Duodenal mucosa (tissue), 2 donors: ENCODE data around the gene CAMTA1.

Experiments used
- H3K27ac ChIP-seq: one replicate; pipeline ENCODE4 v1.7.0; 2013; ENCODE audit warnings: low read depth, low read length
- H3K27me3 ChIP-seq, 2 donors: one replicate each; pipeline ENCODE4 v1.7.0; 2013; ENCODE audit warnings: low read length in 2 of 2, control low read depth in 1 of 2; ENCODE audit not compliant: insufficient read depth in 2 of 2, control insufficient read depth in 1 of 2
- H3K36me3 ChIP-seq, 2 donors: one replicate each; pipeline ENCODE4 v1.7.0; 2013; ENCODE audit warnings: low read length in 2 of 2, control low read depth in 1 of 2; ENCODE audit not compliant: insufficient read depth in 2 of 2, control insufficient read depth in 1 of 2
- H3K4me1 ChIP-seq, 2 donors: one replicate each; pipeline ENCODE4 v1.7.0; 2013; ENCODE audit warnings: low read length in 2 of 2, control low read depth in 1 of 2; ENCODE audit not compliant: insufficient read depth in 2 of 2, control insufficient read depth in 1 of 2
- H3K4me3 ChIP-seq, 2 donors: one replicate each; pipeline ENCODE4 v1.7.0; 2013; ENCODE audit warnings: low read length in 2 of 2, low read depth in 1 of 2
- H3K9ac ChIP-seq, 2 donors: one replicate each; pipeline ENCODE4 v1.7.0; 2013; ENCODE audit warnings: low read length in 2 of 2, low read depth in 1 of 2
- H3K9me3 ChIP-seq, 2 donors: one replicate each; pipeline ENCODE4 v1.7.0; 2013; ENCODE audit warnings: low read length in 2 of 2, control low read depth in 1 of 2; ENCODE audit not compliant: control insufficient read depth in 1 of 2

Gene CAMTA1

GRCh38 chr1:7232441-7233236 is 447.4 kb downstream of the CAMTA1 start:
- Histone ChIP-seq H3K9ac (no peak overlapping the region), H3K9me3 (no peaks in the 10 kb centered on the region), H3K27ac (no peak overlapping the region), H3K4me3 (no peak overlapping the region), H3K4me1 (no peaks in the 10 kb centered on the region), H3K27me3 (no peaks in the 10 kb centered on the region), H3K36me3 (no peaks in the 10 kb centered on the region)

GRCh38 chr1:7233237-7233540 is 447.9 kb downstream of the CAMTA1 start:
- Histone ChIP-seq H3K27me3 (no peaks in the 10 kb centered on the region), H3K9ac (no peak overlapping the region), H3K9me3 (no peaks in the 10 kb centered on the region), H3K4me3 (no peak overlapping the region), H3K4me1 (no peaks in the 10 kb centered on the region), H3K36me3 (no peaks in the 10 kb centered on the region), H3K27ac (no peak overlapping the region)

DNA sequence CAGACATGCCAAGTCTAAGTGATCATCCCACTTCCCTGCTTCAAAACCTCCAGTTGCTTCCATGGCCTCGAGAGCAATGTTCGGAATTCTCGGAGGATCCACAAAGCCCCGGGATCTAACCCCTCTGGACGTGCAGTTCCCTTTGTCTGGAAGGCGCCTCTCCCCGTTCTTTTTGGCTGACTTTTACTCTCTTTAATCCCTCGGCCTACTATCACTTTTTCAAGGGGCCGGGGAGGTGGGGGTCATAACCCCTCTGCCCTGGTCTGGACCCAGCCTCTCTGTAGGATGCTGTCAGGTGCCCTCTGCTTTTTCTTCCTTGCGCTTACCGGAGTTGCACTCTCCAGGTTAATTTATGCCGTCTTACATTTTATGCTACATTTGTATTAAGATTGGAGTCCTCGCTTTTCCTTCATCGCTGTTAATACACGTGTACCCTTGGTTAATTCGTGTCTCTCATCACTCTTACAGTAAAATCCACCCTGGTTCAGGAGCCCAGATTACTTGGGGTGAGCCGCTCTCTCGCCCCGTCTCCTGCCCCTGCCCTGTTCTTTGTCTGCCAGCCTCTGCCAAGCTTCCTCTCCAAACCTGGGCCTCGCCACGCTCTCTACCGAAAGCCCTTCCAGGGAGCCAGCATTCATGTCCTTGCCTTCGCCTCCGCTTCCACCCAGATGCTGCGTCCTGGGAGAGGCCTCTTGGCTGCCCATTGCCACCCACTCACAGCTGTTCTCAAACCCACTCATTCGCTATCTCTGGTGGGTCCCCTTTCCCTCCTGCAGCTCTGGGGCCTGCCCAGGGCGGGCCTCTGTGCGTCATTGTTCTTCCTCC is 448.6 kb downstream of the CAMTA1 start:
- Histone ChIP-seq H3K27me3 (no peaks in the 10 kb centered on the region), H3K4me1 (no peaks in the 10 kb centered on the region), H3K9ac (no peak overlapping the region)

DNA sequence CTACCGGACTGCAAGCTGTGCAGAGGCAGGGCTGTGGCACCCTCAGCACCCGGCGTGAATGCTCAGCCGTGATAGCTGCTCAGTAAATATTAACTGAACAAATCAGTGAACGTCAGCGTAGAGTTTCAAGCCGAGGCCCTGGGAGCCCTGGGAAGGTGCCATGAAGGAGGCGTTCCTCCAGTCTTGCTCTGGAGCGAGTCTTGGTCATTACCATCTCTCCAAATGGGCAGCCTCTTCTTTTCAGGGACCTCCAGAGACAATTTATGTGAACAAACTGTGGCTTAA is 449.2 kb downstream of the CAMTA1 start:
- Histone ChIP-seq H3K27ac (no peak overlapping the region), H3K9me3 (no peaks in the 10 kb centered on the region), H3K4me3 (no peak overlapping the region), H3K9ac (no peak overlapping the region), H3K27me3 (no peaks in the 10 kb centered on the region), H3K36me3 (no peaks in the 10 kb centered on the region), H3K4me1 (no peaks in the 10 kb centered on the region)

More for the DNA sequence above, 448.6 kb downstream of the CAMTA1 start:
- no peak overlapping the region for H3K27ac ChIP-seq
- H3K36me3 ChIP-seq = no peaks in the 10 kb centered on the region
- H3K9me3 ChIP-seq = no peaks in the 10 kb centered on the region
- no peak overlapping the region for H3K4me3 ChIP-seq

DNA sequence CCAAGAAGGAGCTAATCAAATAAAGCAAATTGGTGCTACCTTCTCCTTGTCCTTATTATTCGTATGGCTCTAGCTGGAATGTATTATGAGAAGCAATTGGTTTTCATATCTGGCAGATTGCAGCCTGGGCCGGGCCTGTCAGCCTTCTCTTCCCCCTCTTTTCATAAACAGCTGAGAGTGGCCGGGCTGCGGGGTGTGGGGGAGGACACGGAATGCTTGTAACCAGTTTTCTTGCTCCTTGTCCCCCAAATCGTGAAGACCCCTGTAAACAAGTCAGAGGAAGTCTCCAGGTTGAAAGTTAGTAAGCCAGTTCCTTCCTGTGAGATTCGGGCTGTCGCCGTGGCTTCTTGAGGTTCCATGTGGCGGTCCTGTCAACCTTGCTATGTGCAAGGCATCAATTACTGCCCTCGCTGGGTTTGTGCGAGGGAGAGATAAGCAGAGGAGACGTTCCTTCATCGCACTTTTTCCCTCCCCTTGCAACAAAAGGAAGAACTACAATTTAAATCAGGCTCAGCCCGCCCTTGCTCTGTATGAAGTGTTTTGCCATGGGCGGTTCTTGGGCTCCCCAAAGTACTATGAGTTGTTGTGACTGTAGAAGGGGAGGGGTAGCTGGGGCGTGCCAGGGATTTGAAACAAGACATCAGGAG is 450.7 kb downstream of the CAMTA1 start:
- Histone ChIP-seq H3K4me3 (no peak overlapping the region), H3K9me3 (no peaks in the 10 kb centered on the region), H3K9ac (no peak overlapping the region), H3K4me1 (no peaks in the 10 kb centered on the region), H3K27me3 (no peaks in the 10 kb centered on the region), H3K36me3 (no peaks in the 10 kb centered on the region), H3K27ac (no peak overlapping the region)

GRCh38 chr1:7236844-7237515 is 451.7 kb downstream of the CAMTA1 start:
- no peaks in the 10 kb centered on the region for H3K4me1 ChIP-seq
- H3K27ac ChIP-seq = no peak overlapping the region
- no peak overlapping the region for H3K4me3 ChIP-seq
- no peaks in the 10 kb centered on the region for H3K27me3 ChIP-seq
- no peaks in the 10 kb centered on the region for H3K36me3 ChIP-seq
- no peaks in the 10 kb centered on the region for H3K9me3 ChIP-seq
- H3K9ac ChIP-seq = no peak overlapping the region

DNA sequence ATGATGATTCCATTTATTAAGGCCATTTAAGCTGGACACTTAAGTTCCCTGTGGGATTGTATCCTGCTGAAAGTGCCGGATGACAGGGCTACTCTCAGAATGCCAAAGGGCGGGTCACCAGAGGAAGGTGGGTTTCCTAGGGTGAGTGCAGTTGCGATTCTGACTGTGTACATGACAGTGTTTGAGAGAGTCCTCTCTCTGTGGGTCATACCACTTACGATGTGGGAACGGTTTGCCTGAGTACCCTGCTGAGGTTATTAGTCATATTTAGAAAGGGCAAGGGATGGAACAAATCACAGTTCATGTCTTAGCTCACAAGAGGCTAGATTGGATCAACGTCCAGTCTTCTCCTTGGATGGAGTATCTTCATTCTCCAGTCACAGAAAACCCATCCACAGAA is 461.9 kb downstream of the CAMTA1 start:
- Histone ChIP-seq H3K27ac (no peak overlapping the region), H3K9me3 (no peaks in the 10 kb centered on the region), H3K4me1 (no peaks in the 10 kb centered on the region), H3K9ac (no peak overlapping the region), H3K4me3 (no peak overlapping the region), H3K36me3 (no peaks in the 10 kb centered on the region), H3K27me3 (peaks cover 0 to 6% of the 10 kb centered on the region in 2 donors)

DNA sequence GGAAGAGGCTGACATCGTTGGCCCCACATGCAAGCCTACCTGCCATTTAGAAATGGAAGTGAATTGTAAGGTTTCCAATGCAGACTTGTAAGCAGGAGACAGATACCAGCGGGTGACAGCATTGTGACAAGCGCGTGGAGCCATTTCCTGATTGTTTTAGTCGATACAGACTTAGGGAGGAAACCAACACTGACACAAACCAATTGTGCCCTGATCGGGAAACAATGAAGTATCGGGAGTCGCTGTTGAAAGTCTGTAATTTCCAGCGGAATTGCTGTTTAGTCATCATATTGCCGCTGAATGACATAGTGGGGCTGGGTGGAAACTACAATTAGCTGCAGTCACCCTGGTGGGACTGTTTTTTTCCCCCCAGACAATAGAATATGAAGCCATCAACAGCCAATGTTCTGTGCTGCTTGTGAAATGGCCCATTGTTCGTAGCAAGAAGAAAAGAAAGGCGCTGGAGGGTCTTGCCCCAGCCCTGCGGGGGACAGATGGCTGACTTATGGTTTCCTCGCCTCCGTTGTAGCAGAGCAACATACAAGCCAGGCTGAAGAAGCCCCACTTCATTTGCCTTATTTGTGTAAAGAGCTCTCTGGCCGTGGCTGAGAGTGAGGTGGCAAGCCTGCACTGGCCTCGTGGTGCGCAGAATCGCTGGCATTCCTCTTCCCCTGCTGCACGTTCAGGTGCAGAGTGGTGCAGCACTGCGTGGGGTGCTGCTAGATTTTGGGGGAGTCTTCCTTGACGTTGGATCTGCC is 462.7 kb downstream of the CAMTA1 start:
- Histone ChIP-seq H3K4me3 (no peak overlapping the region), H3K9ac (no peak overlapping the region), H3K36me3 (no peaks in the 10 kb centered on the region), H3K27me3 (peaks cover 0 to 6% of the 10 kb centered on the region in 2 donors), H3K4me1 (no peaks in the 10 kb centered on the region), H3K27ac (no peak overlapping the region), H3K9me3 (no peaks in the 10 kb centered on the region)

DNA sequence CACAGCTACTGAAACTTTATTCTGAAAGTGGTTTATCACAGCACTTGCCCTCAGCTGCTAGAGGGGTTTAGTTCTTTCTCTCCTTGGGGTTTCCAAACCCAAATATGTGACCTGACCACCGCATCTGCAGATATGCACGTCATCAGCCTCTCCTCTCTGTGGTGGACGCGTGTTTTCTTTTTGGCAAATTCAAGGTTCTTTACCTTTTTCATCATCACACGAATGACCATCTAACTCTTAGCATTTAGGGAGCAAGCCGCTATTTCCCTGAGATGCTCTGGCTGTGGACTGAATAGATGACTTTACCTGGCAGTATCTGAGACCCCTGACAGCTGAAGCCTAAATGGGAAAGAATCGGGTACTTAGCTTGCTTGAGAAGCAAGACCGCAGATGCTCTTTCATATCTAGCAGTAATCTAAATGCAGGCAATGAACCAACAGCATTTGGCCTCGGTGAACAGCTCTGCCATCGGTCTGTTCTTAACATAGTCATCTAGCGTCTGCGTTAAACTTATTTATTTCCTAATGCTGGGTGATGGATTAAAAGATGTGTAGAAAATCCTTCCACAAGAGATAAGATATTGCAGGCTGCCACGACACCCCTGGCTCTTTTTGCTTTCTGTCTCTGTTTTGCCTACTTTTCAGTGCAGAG is 463.4 kb downstream of the CAMTA1 start:
- H3K4me3 ChIP-seq = no peak overlapping the region
- H3K36me3 ChIP-seq = no peaks in the 10 kb centered on the region
- H3K9me3 ChIP-seq = no peaks in the 10 kb centered on the region
- H3K9ac ChIP-seq = no peak overlapping the region
- H3K27me3 ChIP-seq = peaks cover 0 to 6% of the 10 kb centered on the region in 2 donors
- H3K4me1 ChIP-seq = no peaks in the 10 kb centered on the region
- no peak overlapping the region for H3K27ac ChIP-seq
